HG02588 (cell line): ENCODE data around the gene ARHGEF40.

ENCODE experiments used
- ATAC-seq: cut with Tn5 transposase; IDR thresholded peaks from one replicate; pipeline ENCODE4 v1.9.1; 2021; ENCODE audit warnings: mild to moderate bottlenecking, moderate library complexity; ENCODE audit not compliant: unreplicated experiment

Gene ARHGEF40

GRCh38 chr14:21078726-21079125 lies 8.6 kb downstream of the ARHGEF40 start:
- no peak for ATAC-seq

- no peak for ATAC-seq
These were observed 11.5 kb downstream of the ARHGEF40 start for GRCh38 chr14:21081521-21082142.

GRCh38 chr14:21083565-21084325 lies 13.6 kb downstream of the ARHGEF40 start:
- no peak for ATAC-seq

GRCh38 chr14:21084396-21084795 lies 14.3 kb downstream of the ARHGEF40 start:
- ATAC-seq, result no peak

GRCh38 chr14:21084998-21085853 lies 15.1 kb downstream of the ARHGEF40 start:
- ATAC-seq, result no peak

- ATAC-seq, result no peak
These were observed 16.8 kb downstream of the ARHGEF40 start for GRCh38 chr14:21086908-21087293.

- ATAC-seq, result no peak
These were observed 17.4 kb downstream of the ARHGEF40 start for GRCh38 chr14:21087294-21088091.

GRCh38 chr14:21088687-21089086 lies 18.6 kb downstream of the ARHGEF40 start:
- no peak for ATAC-seq

- ATAC-seq, result no peak
These were observed 19.2 kb downstream of the ARHGEF40 start for GRCh38 chr14:21089271-21089670.

GRCh38 chr14:21089877-21090193 lies 19.7 kb downstream of the ARHGEF40 start:
- no peak for ATAC-seq

- ATAC-seq, result no peak
These were observed 20.3 kb downstream of the ARHGEF40 start for GRCh38 chr14:21090194-21090939.

GRCh38 chr14:21090940-21091663 lies 21.0 kb downstream of the ARHGEF40 start:
- ATAC-seq, result no peak

GRCh38 chr14:21091821-21092272 lies 21.7 kb downstream of the ARHGEF40 start:
- no peak for ATAC-seq

GRCh38 chr14:21092273-21093011 lies 22.3 kb downstream of the ARHGEF40 start:
- ATAC-seq, result peak; percentile 93

- ATAC-seq, result no peak
These were observed 22.9 kb downstream of the ARHGEF40 start for GRCh38 chr14:21093018-21093417.

GRCh38 chr14:21093769-21094681 lies 23.9 kb downstream of the ARHGEF40 start:
- ATAC-seq, result no peak

GRCh38 chr14:21095430-21096205 lies 25.5 kb downstream of the ARHGEF40 start:
- no peak for ATAC-seq
